ENCODE measurements around the gene MVB12B.

GRCh38 chr9:126418608-126419007 is 92.0 kb downstream of the MVB12B start:
- TF ChIP-seq, protein P1, sequence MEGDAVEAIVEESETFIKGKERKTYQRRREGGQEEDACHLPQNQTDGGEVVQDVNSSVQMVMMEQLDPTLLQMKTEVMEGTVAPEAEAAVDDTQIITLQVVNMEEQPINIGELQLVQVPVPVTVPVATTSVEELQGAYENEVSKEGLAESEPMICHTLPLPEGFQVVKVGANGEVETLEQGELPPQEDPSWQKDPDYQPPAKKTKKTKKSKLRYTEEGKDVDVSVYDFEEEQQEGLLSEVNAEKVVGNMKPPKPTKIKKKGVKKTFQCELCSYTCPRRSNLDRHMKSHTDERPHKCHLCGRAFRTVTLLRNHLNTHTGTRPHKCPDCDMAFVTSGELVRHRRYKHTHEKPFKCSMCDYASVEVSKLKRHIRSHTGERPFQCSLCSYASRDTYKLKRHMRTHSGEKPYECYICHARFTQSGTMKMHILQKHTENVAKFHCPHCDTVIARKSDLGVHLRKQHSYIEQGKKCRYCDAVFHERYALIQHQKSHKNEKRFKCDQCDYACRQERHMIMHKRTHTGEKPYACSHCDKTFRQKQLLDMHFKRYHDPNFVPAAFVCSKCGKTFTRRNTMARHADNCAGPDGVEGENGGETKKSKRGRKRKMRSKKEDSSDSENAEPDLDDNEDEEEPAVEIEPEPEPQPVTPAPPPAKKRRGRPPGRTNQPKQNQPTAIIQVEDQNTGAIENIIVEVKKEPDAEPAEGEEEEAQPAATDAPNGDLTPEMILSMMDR (IDR thresholded peaks at IDR 0.05) = no peak
- TF ChIP-seq EP300 (IDR thresholded peaks at IDR 0.05; ENCODE audit: low read depth) = no peak
